Keratinocyte (primary cell): ENCODE measurements around the gene CACNA1C.

Experiments
- EZH2 ChIP-seq: IDR thresholded peaks from one replicate; pipeline ENCODE4 v1.6.1; 2012; ENCODE audit warnings: inconsistent platforms, mild to moderate bottlenecking, low read length, moderate library complexity
- TF ChIP-seq, protein P1 (sequence below), 3 experiments: IDR thresholded peaks in 1 of 3; conservative IDR thresholded peaks in 1 of 3; optimal IDR thresholded peaks in 1 of 3; 2 replicates in 2 of 3; 3 replicates in 1 of 3; pipeline versions ENCODE3 to v1.5.1; 2011; ENCODE audit warnings: low read length in 3 of 3, mild to moderate bottlenecking in 3 of 3, moderate library complexity in 2 of 3, control low read depth in 1 of 3, inconsistent platforms in 1 of 3; ENCODE audit not compliant: insufficient read depth in 2 of 3; ENCODE audit errors: extremely low read depth in 1 of 3

DNA sequence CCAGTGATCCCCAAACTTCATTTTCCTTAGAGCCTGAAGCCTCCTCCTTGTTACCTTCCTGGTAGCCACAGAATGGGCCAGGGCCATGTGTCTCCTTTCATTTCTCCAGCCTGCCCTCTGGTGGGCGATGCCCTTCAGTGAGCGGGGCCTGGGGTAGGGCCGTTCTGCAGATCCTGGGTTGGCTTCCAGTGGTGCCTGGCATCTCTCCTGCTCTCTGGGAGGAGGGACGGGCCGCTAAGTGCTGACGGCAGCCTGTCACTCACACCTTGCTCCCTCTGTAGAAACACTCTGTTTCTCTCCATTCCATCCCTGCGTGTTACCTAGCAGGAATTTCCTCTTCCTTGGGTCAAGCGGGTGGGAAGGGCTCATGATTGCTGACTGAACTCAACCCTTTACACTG is 232.1 kb downstream of the CACNA1C start:
- TF ChIP-seq, protein P1, sequence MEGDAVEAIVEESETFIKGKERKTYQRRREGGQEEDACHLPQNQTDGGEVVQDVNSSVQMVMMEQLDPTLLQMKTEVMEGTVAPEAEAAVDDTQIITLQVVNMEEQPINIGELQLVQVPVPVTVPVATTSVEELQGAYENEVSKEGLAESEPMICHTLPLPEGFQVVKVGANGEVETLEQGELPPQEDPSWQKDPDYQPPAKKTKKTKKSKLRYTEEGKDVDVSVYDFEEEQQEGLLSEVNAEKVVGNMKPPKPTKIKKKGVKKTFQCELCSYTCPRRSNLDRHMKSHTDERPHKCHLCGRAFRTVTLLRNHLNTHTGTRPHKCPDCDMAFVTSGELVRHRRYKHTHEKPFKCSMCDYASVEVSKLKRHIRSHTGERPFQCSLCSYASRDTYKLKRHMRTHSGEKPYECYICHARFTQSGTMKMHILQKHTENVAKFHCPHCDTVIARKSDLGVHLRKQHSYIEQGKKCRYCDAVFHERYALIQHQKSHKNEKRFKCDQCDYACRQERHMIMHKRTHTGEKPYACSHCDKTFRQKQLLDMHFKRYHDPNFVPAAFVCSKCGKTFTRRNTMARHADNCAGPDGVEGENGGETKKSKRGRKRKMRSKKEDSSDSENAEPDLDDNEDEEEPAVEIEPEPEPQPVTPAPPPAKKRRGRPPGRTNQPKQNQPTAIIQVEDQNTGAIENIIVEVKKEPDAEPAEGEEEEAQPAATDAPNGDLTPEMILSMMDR (optimal IDR thresholded peaks at IDR 0.05 in 1 of 3, IDR thresholded peaks at IDR 0.05 in 1 of 3, conservative IDR thresholded peaks at IDR 0.05 in 1 of 3; ENCODE audit: extremely low read depth in 1 of 3, insufficient read depth in 2 of 3, low read length in 3 of 3) = peak; percentile 51 to 78 (median 67)
- TF ChIP-seq EZH2 = no peak
